Measurements from ENCODE around the gene L3MBTL4.

GRCh38 chr18:6106091-6106685, 308.5 kb downstream of the L3MBTL4 start:
- TF ChIP-seq POLR2A (IDR thresholded peaks at IDR 0.05) (no peak), CTCF (IDR thresholded peaks at IDR 0.05) (no peak)

Data from esophagus squamous epithelium (tissue), 4 donors.